ENCODE measurements around the gene ZNF45.

Gene ZNF45

GRCh38 chr19:43908659-43909058 lies 26.4 kb downstream of the ZNF45 start:
- no peak overlapping the region for H3K27ac ChIP-seq
- TF ChIP-seq ZFX (IDR thresholded peaks at IDR 0.05) (no peak), CTCF (conservative IDR thresholded peaks at IDR 0.05) (no peak)

- H3K27ac ChIP-seq = no peak overlapping the region
- no peak for TF ChIP-seq CTCF (conservative IDR thresholded peaks at IDR 0.05)
- TF ChIP-seq ZFX (IDR thresholded peaks at IDR 0.05) = no peak
Observed at GRCh38 chr19:43906774-43907173, 28.3 kb downstream of the ZNF45 start.

GRCh38 chr19:43905897-43906296 lies 29.2 kb downstream of the ZNF45 start:
- TF ChIP-seq CTCF (conservative IDR thresholded peaks at IDR 0.05) = no peak
- no peak for TF ChIP-seq ZFX (IDR thresholded peaks at IDR 0.05)
- no peak overlapping the region for H3K27ac ChIP-seq

GRCh38 chr19:43902399-43902798 lies 32.7 kb downstream of the ZNF45 start:
- H3K27ac ChIP-seq = no peak overlapping the region
- TF ChIP-seq ZFX (IDR thresholded peaks at IDR 0.05) (no peak), CTCF (conservative IDR thresholded peaks at IDR 0.05) (no peak)

GRCh38 chr19:43901395-43902390 lies 33.4 kb downstream of the ZNF45 start:
- TF ChIP-seq CTCF (conservative IDR thresholded peaks at IDR 0.05) (no peak), ZFX (IDR thresholded peaks at IDR 0.05) (no peak)
- H3K27ac ChIP-seq = no peak overlapping the region; the same call in 1 of the 2 replicates

GRCh38 chr19:43895727-43896308 lies 39.3 kb downstream of the ZNF45 start:
- TF ChIP-seq CTCF (conservative IDR thresholded peaks at IDR 0.05) = no peak
- TF ChIP-seq ZFX (IDR thresholded peaks at IDR 0.05) = no peak
- H3K27ac ChIP-seq = no peak overlapping the region

GRCh38 chr19:43883864-43884263 lies 51.2 kb downstream of the ZNF45 start, which contains the start of gene ZNF404:
TSS of gene ZNF404 (minus strand) at chr19:43883964.
- TF ChIP-seq ZFX (IDR thresholded peaks at IDR 0.05) (no peak), CTCF (conservative IDR thresholded peaks at IDR 0.05) (no peak)
- H3K27ac ChIP-seq = no peak within 1 kb of the TSS

Measured in C4-2B (cell line).